Upper lobe of left lung (tissue), 4 donors: ENCODE results near the gene GABBR2.

Source experiments
- CTCF ChIP-seq, 6 experiments: fragments of 450-650 bp in 4 of 6; fragments of 200-600 bp in 2 of 6; sonication (generic) in 2 of 6; IDR thresholded peaks; one replicate each; pipeline ENCODE4 v1.5.1; 2016 to 2019; ENCODE audit warnings: antibody characterized with exemption in 6 of 6
- EP300 ChIP-seq, 4 donors: sonication (generic); formaldehyde crosslinking; IDR thresholded peaks; one replicate each; pipeline ENCODE4 v1.5.1; 2017; ENCODE audit warnings: antibody characterized with exemption in 4 of 4, control low read depth in 2 of 4
- POLR2A ChIP-seq, 4 donors: fragments of 450-650 bp; IDR thresholded peaks; one replicate each; pipeline ENCODE4 v1.5.1; 2016 to 2017; ENCODE audit warnings: antibody characterized with exemption in 4 of 4, mild to moderate bottlenecking in 2 of 4
- POLR2AphosphoS5 ChIP-seq, 2 donors: sonication (generic); formaldehyde crosslinking; IDR thresholded peaks; one replicate each; pipeline ENCODE4 v1.5.1; 2017; ENCODE audit warnings: antibody characterized with exemption in 2 of 2

- TF ChIP-seq CTCF (IDR thresholded peaks at IDR 0.05) (no peak), POLR2A (IDR thresholded peaks at IDR 0.05) (no peak), POLR2AphosphoS5 (IDR thresholded peaks at IDR 0.05) (no peak), EP300 (IDR thresholded peaks at IDR 0.05) (no peak)
Measured at GRCh38 chr9:98580956-98581355, 127.8 kb downstream of the GABBR2 start.
